Endothelial cell of umbilical vein (primary cell): ENCODE data around the gene NAALAD2. TPM values are rescaled to one million over a fixed set of nuclear protein-coding genes. Genes with fewer than 3 reads are reported as not detected.
"Not testable (repeated sequence)": the region's sequence is repeated elsewhere in the genome, so short reads cannot be mapped to it uniquely, and the experiment has no call there.

Source experiments
- BruUV-seq: library from RNA; stranded (reverse); fragments of 400-500 nt; replicated peaks from 2 replicates; lab custom pipeline; 2021; lab: Mats Ljungman, UMichigan
- CTCF ChIA-PET: fragments of 300-600, 350-600 bp; sonication (Branson Sonifier 250); formaldehyde crosslinking; loops from one replicate; lab custom pipeline; 2021; ENCODE audit warnings: antibody characterized with exemption, inconsistent platforms; lab: Charles Lee
- POLR2A ChIA-PET: fragments of 300-600, 350-600 bp; sonication (Branson Sonifier 250); formaldehyde crosslinking; loops from one replicate; lab custom pipeline; 2021; ENCODE audit warnings: antibody characterized with exemption, inconsistent platforms; lab: Charles Lee
- DNase-seq: peaks from one replicate; pipeline ENCODE4 v3.0.0-alpha.2; 2011; ENCODE audit warnings: low read depth, low spot score
- FAIRE-seq: peaks from 2 replicates; lab custom pipeline; 2011; peaks lifted over from hg19 to GRCh38; lab: Jason Lieb, UNC
- H2AFZ ChIP-seq: 2 replicates; pipeline ENCODE4 v1.6.0; 2012; ENCODE audit warnings: low read depth, low read length, control low read depth, inconsistent platforms
- H3K27ac ChIP-seq: 2 replicates; pipeline ENCODE4 v1.5.1; 2011; ENCODE audit warnings: low read depth, mild to moderate bottlenecking, control low read depth, low read length, moderate library complexity; ENCODE audit not compliant: insufficient read depth
- H3K27me3 ChIP-seq, 2 experiments: 2 replicates each; pipeline versions ENCODE4 v1.6.0 to v1.6.1; 2011; ENCODE audit warnings: low read length in 2 of 2, mixed read lengths in 1 of 2; ENCODE audit not compliant: control insufficient read depth in 2 of 2, insufficient read depth in 2 of 2
- H3K36me3 ChIP-seq, 2 experiments: 2 replicates in 1 of 2; 3 replicates in 1 of 2; pipeline ENCODE4 v1.5.1; 2011; ENCODE audit warnings: low read length in 2 of 2, mild to moderate bottlenecking in 1 of 2, moderate library complexity in 1 of 2; ENCODE audit not compliant: control insufficient read depth in 2 of 2, insufficient read depth in 2 of 2; ENCODE audit errors: extremely low read depth in 1 of 2
- H3K4me1 ChIP-seq: 3 replicates; pipeline ENCODE4 v1.5.1; 2011; ENCODE audit warnings: mild to moderate bottlenecking, low read length; ENCODE audit not compliant: control insufficient read depth, insufficient read depth; ENCODE audit errors: extremely low read depth
- H3K4me2 ChIP-seq: 2 replicates; pipeline ENCODE4 v1.6.1; 2011; ENCODE audit warnings: low read length, control low read depth, mixed read lengths; ENCODE audit not compliant: insufficient read depth
- H3K4me3 ChIP-seq, 3 experiments: fragments of 200-600 bp in 1 of 3; sonication (generic), shearing (Covaris generic) in 1 of 3; replicated peaks in 1 of 3; 2 replicates each; pipeline ENCODE4 v1.5.1; 2011 to 2016; ENCODE audit warnings: control low read depth in 3 of 3, low read length in 3 of 3, mild to moderate bottlenecking in 2 of 3, inconsistent platforms in 1 of 3, low read depth in 1 of 3, moderate library complexity in 1 of 3; ENCODE audit not compliant: insufficient read depth in 1 of 3
- H3K79me2 ChIP-seq: 2 replicates; pipeline ENCODE4 v1.6.0; 2012; ENCODE audit warnings: low read length, inconsistent platforms; ENCODE audit not compliant: control insufficient read depth, insufficient read depth
- H3K9ac ChIP-seq: replicated peaks from 2 replicates; pipeline ENCODE3; 2011; ENCODE audit warnings: low read length, control low read depth; ENCODE audit not compliant: insufficient read depth; ENCODE audit errors: extremely low read depth
- H3K9me1 ChIP-seq: replicated peaks from 3 replicates; pipeline ENCODE4 v1.6.0; 2011; ENCODE audit warnings: mild to moderate bottlenecking, low read length; ENCODE audit not compliant: control insufficient read depth, insufficient read depth; ENCODE audit errors: extremely low read depth
- H3K9me3 ChIP-seq: replicated peaks from 2 replicates; pipeline ENCODE4 v1.5.1; 2012; ENCODE audit warnings: low read length, inconsistent platforms; ENCODE audit not compliant: control insufficient read depth, insufficient read depth
- H4K20me1 ChIP-seq: replicated peaks from 2 replicates; pipeline ENCODE3; 2011; ENCODE audit warnings: mild to moderate bottlenecking, low read length; ENCODE audit not compliant: control insufficient read depth, insufficient read depth; ENCODE audit errors: extremely low read depth
- CTCF ChIP-seq, 2 donors: IDR thresholded peaks; 1 replicate in 1 of 2; 2 replicates in 1 of 2; pipeline ENCODE4 v1.5.1; 2011; ENCODE audit warnings: low read length in 2 of 2, mild to moderate bottlenecking in 2 of 2, moderate library complexity in 2 of 2, control low read depth in 1 of 2, inconsistent platforms in 1 of 2, low read depth in 1 of 2; ENCODE audit not compliant: insufficient read depth in 1 of 2; ENCODE audit errors: extremely low read depth in 1 of 2
- MYC ChIP-seq: IDR thresholded peaks from one replicate; pipeline ENCODE4 v1.6.1; 2011; ENCODE audit warnings: mild to moderate bottlenecking, low read depth, low read length
- dilution Hi-C: fragments of 300-500 bp; cut with MboI; formaldehyde crosslinking; loops from one replicate; pipeline ENCODE4 v1.15.0; 2019; ENCODE audit warnings: low sequenced_read_pairs; ENCODE audit not compliant: extremely low pct_ligation_motif_present
- intact Hi-C: fragments of 100-400 bp; cut with micrococcal nuclease; formaldehyde crosslinking; loops from one replicate; pipeline ENCODE4 v1.10.0; 2022
- polyA plus RNA-seq, 4 experiments: library from polyadenylated mRNA; depleted of rRNA in 3 of 4; stranded (reverse) in 3 of 4; unstranded in 1 of 4; fragments of >200 nt; gene quantifications; 2 replicates each; pipeline versions ENCODE4 v1.2.1 to v1.2.3, GENCODE V29; 2011 to 2012; ENCODE audit warnings: missing spikeins in 1 of 4
- total RNA-seq: library from RNA; stranded (reverse); gene quantifications from 2 replicates; pipeline ENCODE4 v1.2.3, GENCODE V29; 2021

Gene NAALAD2
- total and polyA plus RNA-seq, 2 donors (not counting 3 experiments of a cell fraction or from before 2014, with no cell fraction given), result 0.66 to 1.1 TPM

GRCh38 chr11:90204832-90205646 is 70.6 kb downstream of the NAALAD2 start:
- H3K9ac ChIP-seq, result no peak overlapping the region
- no peaks in the 10 kb centered on the region for H4K20me1 ChIP-seq
- H3K36me3 ChIP-seq, result peaks cover 2 to 14% of the 10 kb centered on the region in 2 experiments
- no peak overlapping the region for H2AFZ ChIP-seq
- intact Hi-C loops, result loop anchor here (2.0 kb wide), 1 partner anchor 254 kb away; no protein-coding TSS in a partner anchor
- H3K27me3 ChIP-seq, result no peaks in the 10 kb centered on the region
- no peak overlapping the region for H3K27ac ChIP-seq
- DNase-seq, result peak; percentile 68
- ChIA-PET CTCF (interaction anchor here (0.8 to 2.6 kb wide), 12 partner anchors 9 to 257 kb away, joined by 3 to 14 read pairs (median 5); partner anchors contain the start of genes CHORDC1 and NAALAD2), POLR2A (no interaction called here)
- no peak overlapping the region for H3K4me2 ChIP-seq
- peaks cover 5% of the 10 kb centered on the region for H3K79me2 ChIP-seq
- peak; percentile 31 for FAIRE-seq
- H3K9me1 ChIP-seq, result no peaks in the 10 kb centered on the region
- no TSS peak for BruUV-seq
- TF ChIP-seq CTCF (IDR thresholded peaks at IDR 0.05; ENCODE audit: extremely low read depth in 1 of 2, insufficient read depth in 1 of 2, low read depth in 1 of 2, low read length in 2 of 2) (peak; percentile 59 to 71), MYC (no peak)
- dilution Hi-C loops, result no loop called here
- H3K4me1 ChIP-seq, result no peaks in the 10 kb centered on the region
- H3K4me3 ChIP-seq, result no peak overlapping the region
- no peaks in the 10 kb centered on the region for H3K9me3 ChIP-seq

- H3K4me1 ChIP-seq, intact Hi-C loops, FAIRE-seq: not testable (repeated sequence)
These were observed 73.5 kb downstream of the NAALAD2 start for GRCh38 chr11:90207992-90208391.

More at GRCh38 chr11:90207992-90208391, 73.5 kb downstream of the NAALAD2 start:
- H3K4me3 ChIP-seq, BruUV-seq, POLR2A ChIA-PET, H3K27me3 ChIP-seq, H3K27ac ChIP-seq, DNase-seq, H3K9me1 ChIP-seq, CTCF ChIA-PET, H3K4me2 ChIP-seq, H4K20me1 ChIP-seq, H3K9me3 ChIP-seq, H2AFZ ChIP-seq, dilution Hi-C loops, H3K9ac ChIP-seq: not testable (repeated sequence)
- H3K79me2 ChIP-seq, result peaks cover 24% of the 10 kb centered on the region
- H3K36me3 ChIP-seq, result peaks cover 2 to 22% of the 10 kb centered on the region in 2 experiments
